Measurements from ENCODE around the gene PLIN5.

DNA sequence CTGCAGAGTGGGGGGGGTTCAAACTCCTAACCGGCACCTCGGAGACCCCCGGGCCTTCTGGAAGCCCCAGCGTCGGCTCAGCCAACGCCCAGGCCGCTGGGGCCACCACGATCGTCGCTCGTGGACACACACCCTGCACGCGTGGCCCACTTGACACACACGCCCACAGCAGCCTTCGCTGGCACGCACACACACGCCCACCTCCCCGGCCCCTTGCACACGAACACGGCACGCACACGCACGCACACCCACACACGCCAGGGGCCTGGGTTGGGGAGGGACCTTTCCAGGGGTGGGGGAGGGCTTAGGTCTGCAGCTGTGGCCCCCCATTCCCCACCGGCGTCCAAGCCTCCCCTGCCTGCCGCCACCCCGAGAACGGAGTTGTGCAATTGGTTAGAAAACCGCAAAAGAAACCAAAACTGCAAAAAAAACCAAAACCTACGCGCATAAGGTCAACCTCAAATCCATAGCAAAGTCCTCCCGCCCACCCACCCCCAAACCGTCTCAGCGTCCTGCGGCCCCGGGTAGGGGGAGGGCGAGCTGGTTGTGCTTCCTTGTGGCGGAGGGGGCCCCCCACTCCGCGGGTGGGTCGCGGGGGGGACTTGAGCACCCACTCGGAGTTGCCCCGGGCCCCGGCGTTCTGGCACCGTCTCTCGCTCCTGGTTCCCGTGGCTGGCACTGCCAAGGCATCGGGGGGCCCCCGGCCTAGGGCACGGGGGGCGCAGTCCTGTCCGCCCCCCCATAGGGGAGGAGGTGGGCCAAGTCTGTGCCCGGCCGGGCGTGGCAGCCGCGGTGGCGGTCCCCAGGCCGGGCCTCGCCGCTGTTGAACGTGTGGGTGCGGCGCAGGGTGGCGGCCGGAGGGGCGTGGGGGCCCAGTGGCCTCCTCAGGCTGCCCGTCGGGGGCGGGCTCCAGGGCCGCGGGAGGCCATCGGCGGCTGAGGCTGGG lies 8.1 kb upstream of the PLIN5 start:
- TF ChIP-seq, protein P1, sequence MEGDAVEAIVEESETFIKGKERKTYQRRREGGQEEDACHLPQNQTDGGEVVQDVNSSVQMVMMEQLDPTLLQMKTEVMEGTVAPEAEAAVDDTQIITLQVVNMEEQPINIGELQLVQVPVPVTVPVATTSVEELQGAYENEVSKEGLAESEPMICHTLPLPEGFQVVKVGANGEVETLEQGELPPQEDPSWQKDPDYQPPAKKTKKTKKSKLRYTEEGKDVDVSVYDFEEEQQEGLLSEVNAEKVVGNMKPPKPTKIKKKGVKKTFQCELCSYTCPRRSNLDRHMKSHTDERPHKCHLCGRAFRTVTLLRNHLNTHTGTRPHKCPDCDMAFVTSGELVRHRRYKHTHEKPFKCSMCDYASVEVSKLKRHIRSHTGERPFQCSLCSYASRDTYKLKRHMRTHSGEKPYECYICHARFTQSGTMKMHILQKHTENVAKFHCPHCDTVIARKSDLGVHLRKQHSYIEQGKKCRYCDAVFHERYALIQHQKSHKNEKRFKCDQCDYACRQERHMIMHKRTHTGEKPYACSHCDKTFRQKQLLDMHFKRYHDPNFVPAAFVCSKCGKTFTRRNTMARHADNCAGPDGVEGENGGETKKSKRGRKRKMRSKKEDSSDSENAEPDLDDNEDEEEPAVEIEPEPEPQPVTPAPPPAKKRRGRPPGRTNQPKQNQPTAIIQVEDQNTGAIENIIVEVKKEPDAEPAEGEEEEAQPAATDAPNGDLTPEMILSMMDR (IDR thresholded peaks at IDR 0.05 in 8 of 11, conservative IDR thresholded peaks at IDR 0.05 in 3 of 11) = no peak
- no peak for TF ChIP-seq POLR2A (IDR thresholded peaks at IDR 0.05)
